Measurements from ENCODE around the gene NGFR.

Gene NGFR

GRCh38 chr17:49557312-49558024 lies 62.4 kb downstream of the NGFR start:
- no peak for DNase-seq (ENCODE audit: extremely low read depth in 1 of 2, low read depth in 1 of 2)
